H9 (cell line): Measurements from ENCODE around the gene STARD8. TPM values are rescaled to one million over a fixed set of nuclear protein-coding genes. Genes with fewer than 3 reads are reported as not detected.

Source experiments
- DNase-seq: peaks from one replicate; pipeline ENCODE4 v3.0.0-alpha.2; 2017
- H2AFZ ChIP-seq: one replicate; pipeline ENCODE4 v1.6.1; 2013; ENCODE audit warnings: mild to moderate bottlenecking, low read length, control low read depth, moderate library complexity
- H2AK5ac ChIP-seq: 2 replicates; pipeline ENCODE4 v1.6.1; 2013; ENCODE audit warnings: low read length, control low read depth, mixed read lengths; ENCODE audit not compliant: insufficient read length
- H2BK120ac ChIP-seq: one replicate; pipeline ENCODE4 v1.6.1; 2013; ENCODE audit warnings: low read depth, mild to moderate bottlenecking, low read length, control low read depth, inconsistent platforms; ENCODE audit not compliant: poor library complexity, severe bottlenecking
- H2BK12ac ChIP-seq: 2 replicates; pipeline ENCODE4 v1.6.1; 2013; ENCODE audit warnings: low read length, control low read depth, mixed read lengths, low read depth; ENCODE audit not compliant: insufficient read length
- H2BK15ac ChIP-seq: 2 replicates; pipeline ENCODE4 v1.6.1; 2013; ENCODE audit warnings: low read depth, low read length, control low read depth
- H2BK20ac ChIP-seq: one replicate; pipeline ENCODE4 v1.6.1; 2013; ENCODE audit warnings: low read depth, mild to moderate bottlenecking, low read length, control low read depth, inconsistent platforms; ENCODE audit not compliant: poor library complexity, severe bottlenecking
- H2BK5ac ChIP-seq: 2 replicates; pipeline ENCODE4 v1.6.1; 2013; ENCODE audit warnings: low read length, control low read depth, mixed read lengths; ENCODE audit not compliant: insufficient read length
- H3K14ac ChIP-seq: 2 replicates; pipeline ENCODE4 v1.6.1; 2013; ENCODE audit warnings: low read length, control low read depth; ENCODE audit not compliant: insufficient read depth
- H3K18ac ChIP-seq: 2 replicates; pipeline ENCODE4 v1.6.1; 2013; ENCODE audit warnings: low read depth, mild to moderate bottlenecking, mixed read lengths, low read length, control low read depth; ENCODE audit not compliant: insufficient read length
- H3K23ac ChIP-seq: 2 replicates; pipeline ENCODE4 v1.6.1; 2013; ENCODE audit warnings: low read length, control low read depth, mixed read lengths, low read depth; ENCODE audit not compliant: insufficient read length
- H3K23me2 ChIP-seq: 2 replicates; pipeline ENCODE4 v1.6.1; 2013; ENCODE audit warnings: low read depth, mild to moderate bottlenecking, mixed read lengths, low read length, control low read depth; ENCODE audit not compliant: insufficient read length, poor library complexity, severe bottlenecking
- H3K27ac ChIP-seq: 2 replicates; pipeline ENCODE4 v1.5.1; 2013; ENCODE audit warnings: low read length, control low read depth, mixed read lengths, low read depth; ENCODE audit not compliant: insufficient read length
- H3K27me3 ChIP-seq: 2 replicates; pipeline ENCODE4 v1.6.1; 2013; ENCODE audit warnings: low read length, control low read depth, inconsistent platforms; ENCODE audit not compliant: insufficient read depth
- H3K4ac ChIP-seq: 2 replicates; pipeline ENCODE4 v1.6.1; 2013; ENCODE audit warnings: low read depth, mild to moderate bottlenecking, control low read depth, inconsistent platforms, low read length, moderate library complexity
- H3K4me1 ChIP-seq: 2 replicates; pipeline ENCODE4 v1.6.1; 2013; ENCODE audit warnings: low read length, control low read depth, inconsistent platforms; ENCODE audit not compliant: insufficient read depth
- H3K4me2 ChIP-seq: 2 replicates; pipeline ENCODE4 v1.6.1; 2013; ENCODE audit warnings: low read length, control low read depth, mixed read lengths; ENCODE audit not compliant: insufficient read length, insufficient read depth
- H3K56ac ChIP-seq: 2 replicates; pipeline ENCODE4 v1.6.1; 2013; ENCODE audit warnings: low read depth, mild to moderate bottlenecking, mixed read lengths, low read length, control low read depth; ENCODE audit not compliant: insufficient read length
- H3K79me1 ChIP-seq: 2 replicates; pipeline ENCODE4 v1.6.1; 2013; ENCODE audit warnings: low read depth, mild to moderate bottlenecking, moderate library complexity, low read length, control low read depth, inconsistent platforms; ENCODE audit not compliant: insufficient read depth, poor library complexity, severe bottlenecking
- H3K79me2 ChIP-seq: 2 replicates; pipeline ENCODE4 v1.6.1; 2013; ENCODE audit warnings: low read length, control low read depth, inconsistent platforms; ENCODE audit not compliant: insufficient read depth
- H3K9ac ChIP-seq: 2 replicates; pipeline ENCODE4 v1.6.1; 2013; ENCODE audit warnings: low read length, control low read depth, mixed read lengths; ENCODE audit not compliant: insufficient read length; ENCODE audit errors: extremely low read depth
- H3K9me3 ChIP-seq: one replicate; pipeline ENCODE4 v1.6.1; 2013; ENCODE audit warnings: low read depth, low read length, inconsistent platforms; ENCODE audit not compliant: control insufficient read depth
- H3T11ph ChIP-seq: one replicate; pipeline ENCODE4 v1.6.1; 2013; ENCODE audit warnings: mild to moderate bottlenecking, low read length, control low read depth, inconsistent platforms
- H4K20me1 ChIP-seq: one replicate; pipeline ENCODE4 v1.6.1; 2013; ENCODE audit not compliant: control insufficient read depth, insufficient read length, insufficient read depth
- H4K5ac ChIP-seq: 2 replicates; pipeline ENCODE4 v1.6.1; 2013; ENCODE audit warnings: low read depth, mild to moderate bottlenecking, mixed read lengths, low read length, control low read depth; ENCODE audit not compliant: insufficient read length
- H4K8ac ChIP-seq: replicated peaks from 2 replicates; pipeline ENCODE4 v1.6.1; 2013; ENCODE audit warnings: low read length, control low read depth, mixed read lengths, low read depth; ENCODE audit not compliant: insufficient read length
- H4K91ac ChIP-seq: 2 replicates; pipeline ENCODE4 v1.6.1; 2013; ENCODE audit warnings: low read depth, mild to moderate bottlenecking, moderate library complexity, mixed read lengths, low read length, control low read depth; ENCODE audit not compliant: insufficient read length
- H3K27ac Mint-ChIP-seq, 3 experiments: 2 replicates in 2 of 3; 3 replicates in 1 of 3; pipeline ENCODE4 v1.8.0; 2020 to 2021; ENCODE audit warnings: mixed read lengths in 3 of 3, mild to moderate bottlenecking in 1 of 3, moderate library complexity in 1 of 3
- H3K27me3 Mint-ChIP-seq: 2 replicates; pipeline ENCODE4 v1.8.0; 2021; ENCODE audit warnings: low read depth, mild to moderate bottlenecking, moderate library complexity, mixed read lengths
- H3K36me3 Mint-ChIP-seq, 3 experiments: 2 replicates in 2 of 3; 3 replicates in 1 of 3; pipeline ENCODE4 v1.8.0; 2020 to 2021; ENCODE audit warnings: low read depth in 3 of 3, mixed read lengths in 3 of 3; ENCODE audit not compliant: insufficient read depth in 1 of 3
- H3K4me1 Mint-ChIP-seq, 2 experiments: 2 replicates each; pipeline ENCODE4 v1.8.0; 2020; ENCODE audit warnings: mixed read lengths in 2 of 2
- H3K4me3 Mint-ChIP-seq, 2 experiments: 2 replicates in 1 of 2; 3 replicates in 1 of 2; pipeline ENCODE4 v1.8.0; 2020 to 2021; ENCODE audit warnings: mild to moderate bottlenecking in 2 of 2, mixed read lengths in 2 of 2, moderate library complexity in 1 of 2
- H3K9me3 Mint-ChIP-seq, 2 experiments: 2 replicates in 1 of 2; 3 replicates in 1 of 2; pipeline ENCODE4 v1.8.0; 2020; ENCODE audit warnings: mild to moderate bottlenecking in 2 of 2, mixed read lengths in 2 of 2, moderate library complexity in 1 of 2
- CTCF ChIP-seq: fragments of 200-600 bp; sonication (generic); conservative IDR thresholded peaks from 3 replicates; pipeline ENCODE4 v1.8.0; 2021; ENCODE audit warnings: antibody characterized with exemption, mild to moderate bottlenecking
- WGBS: extraction: QIAGEN DNeasy Blood & Tissue Kit; methylation state at CpG from one replicate; pipeline ENCODE4 v1.1.7; 2013; ENCODE audit warnings: missing lambda C conversion rate, low lambda C conversion rate, mixed read lengths; ENCODE audit not compliant: insufficient read length; ENCODE audit errors: extremely low coverage; 5-methylcytosine and 5-hydroxymethylcytosine counted together
- total RNA-seq: library from RNA; stranded (reverse); gene quantifications from 2 replicates; pipeline ENCODE4 v1.2.1, GENCODE V29; 2021

The STARD8 gene
- total RNA-seq, 1 experiment from 2014 or later = 0.52 TPM

GRCh38 chrX:68761086-68761485 is 113.6 kb downstream of the STARD8 start:
- Histone ChIP-seq H3K4me2 (no peak overlapping the region), H3K56ac (no peak overlapping the region), H3K79me2 (no peaks in the 10 kb centered on the region), H2BK12ac (no peak overlapping the region), H3T11ph (no peak overlapping the region), H4K91ac (no peak overlapping the region), H3K27ac (no peak overlapping the region), H4K20me1 (no peaks in the 10 kb centered on the region), H3K4me1 (no peaks in the 10 kb centered on the region), H2AK5ac (no peak overlapping the region), H3K9me3 (peaks cover 29% of the 10 kb centered on the region), H2AFZ (no peak overlapping the region), H2BK20ac (no peak overlapping the region), H2BK120ac (no peak overlapping the region), H3K4ac (no peak overlapping the region), H4K8ac (no peak overlapping the region), H3K9ac (no peak overlapping the region), H4K5ac (no peak overlapping the region), H3K23ac (no peak overlapping the region), H2BK5ac (no peak overlapping the region), H2BK15ac (no peak overlapping the region), H3K23me2 (no peaks in the 10 kb centered on the region), H3K18ac (no peak overlapping the region), H3K14ac (no peak overlapping the region), H3K79me1 (no peaks in the 10 kb centered on the region), H3K27me3 (no peaks in the 10 kb centered on the region)
- DNase-seq = peak; percentile 1
- Mint-ChIP-seq H3K9me3 (peaks cover 71 to 73% of the 10 kb centered on the region in 2 experiments), H3K27ac (no peak overlapping the region), H3K36me3 (peaks cover 0 to 2% (median 2%) of the 10 kb centered on the region in 3 experiments; a peak in 2 of 7 replicates), H3K4me1 (no peaks in the 10 kb centered on the region), H3K4me3 (no peak overlapping the region), H3K27me3 (peaks cover 21% of the 10 kb centered on the region)
- no CpG with 5 or more reads among the region's 2 CpGs for WGBS
- no peak for TF ChIP-seq CTCF
